ENCODE measurements around the gene TKFC.
"Not testable (repeated sequence)": the region's sequence is repeated elsewhere in the genome, so short reads cannot be mapped to it uniquely, and the experiment has no call there.

Gene TKFC

GRCh38 chr11:61368646-61369045 is 35.6 kb downstream of the TKFC start:
- DNase-seq (ENCODE audit: low read depth in 3 of 3), result no peak

- DNase-seq (ENCODE audit: low read depth in 3 of 3), result no peak
These were observed 36.6 kb downstream of the TKFC start for GRCh38 chr11:61369372-61370348.

DNA sequence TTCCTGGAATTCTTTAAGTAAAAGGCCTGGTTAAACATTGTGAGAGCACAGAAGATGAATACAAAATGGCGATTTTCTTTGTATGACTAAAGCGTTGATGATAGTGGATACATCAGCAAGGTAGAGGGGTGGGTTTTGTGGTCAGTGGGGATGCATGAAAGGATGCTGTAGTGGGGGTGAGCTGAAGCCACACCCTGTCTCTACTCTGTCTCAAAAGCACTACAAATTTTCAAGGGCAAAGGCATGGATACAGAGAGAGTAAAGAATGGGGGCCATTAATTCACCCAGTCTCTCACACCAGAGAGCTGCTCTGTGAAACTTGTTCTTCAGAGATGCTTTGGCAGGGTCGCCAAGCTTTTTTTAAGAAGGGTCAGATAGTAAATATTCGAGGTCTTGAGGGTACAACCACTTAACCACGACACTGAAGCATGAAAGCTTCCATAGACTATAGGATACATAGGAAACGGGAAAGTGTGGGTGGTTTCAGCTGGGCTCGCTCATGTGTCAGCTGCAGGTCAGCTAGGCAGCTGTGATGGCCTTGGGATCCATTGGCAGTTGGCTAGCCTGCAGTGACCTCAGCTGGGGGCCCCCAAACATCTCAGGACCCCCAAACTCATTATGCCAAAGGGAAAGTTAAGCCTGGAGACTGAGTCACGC is 37.4 kb downstream of the TKFC start:
- DNase-seq (ENCODE audit: low read depth in 3 of 3), result no peak

GRCh38 chr11:61372659-61373420 is 39.8 kb downstream of the TKFC start:
- DNase-seq (ENCODE audit: low read depth in 3 of 3), result no peak

DNA sequence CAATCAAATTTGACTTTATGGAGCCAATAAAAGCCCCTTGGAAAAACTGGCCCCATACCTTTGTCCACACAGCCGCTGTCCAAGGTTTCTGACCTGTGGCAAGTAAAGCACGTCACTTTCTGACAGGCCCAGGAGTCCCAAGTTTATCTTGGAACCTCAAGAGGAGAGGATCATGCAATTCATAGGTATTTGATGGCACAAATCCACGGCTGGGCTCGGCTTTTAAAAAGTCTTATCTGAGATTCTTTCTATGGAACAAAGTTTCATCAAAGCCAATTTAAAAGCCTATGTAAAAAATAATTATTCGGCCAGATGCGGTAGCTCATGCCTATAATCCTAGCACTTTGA is 42.7 kb downstream of the TKFC start:
- DNase-seq (ENCODE audit: low read depth in 3 of 3), result no peak

DNA sequence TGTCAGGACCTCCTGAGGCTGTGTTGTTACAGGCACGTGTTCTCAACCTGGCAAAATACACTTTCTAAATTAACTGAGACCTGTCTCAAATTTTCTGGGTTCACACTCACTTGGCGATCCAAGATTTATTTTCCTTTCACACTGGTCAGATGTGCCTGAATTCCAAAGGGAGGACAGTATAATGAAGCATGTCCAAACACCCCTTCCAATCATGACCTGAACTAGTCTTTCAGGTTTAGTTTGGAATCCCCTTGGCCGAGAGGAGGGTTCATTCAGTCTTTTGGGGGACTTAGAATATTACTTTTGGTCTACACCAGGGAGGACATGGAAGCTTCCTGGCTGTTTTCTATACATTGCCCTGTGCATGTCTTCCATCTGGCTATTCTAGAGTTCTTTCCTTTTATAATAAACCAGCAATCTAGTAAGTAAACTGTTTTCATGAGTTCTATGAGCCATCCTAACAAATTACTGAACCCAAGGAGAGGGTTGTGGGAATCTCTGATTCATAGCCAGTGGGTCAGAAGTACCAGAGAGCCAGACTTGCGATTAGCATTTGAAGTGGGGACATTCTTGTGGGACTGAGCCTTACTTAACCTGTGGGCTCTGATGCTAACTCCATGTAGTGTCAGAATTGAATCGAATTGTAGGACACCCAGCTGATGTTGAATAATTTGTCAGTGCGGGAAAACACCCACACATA is 44.6 kb downstream of the TKFC start:
- no peak for DNase-seq (ENCODE audit: low read depth in 3 of 3)

DNA sequence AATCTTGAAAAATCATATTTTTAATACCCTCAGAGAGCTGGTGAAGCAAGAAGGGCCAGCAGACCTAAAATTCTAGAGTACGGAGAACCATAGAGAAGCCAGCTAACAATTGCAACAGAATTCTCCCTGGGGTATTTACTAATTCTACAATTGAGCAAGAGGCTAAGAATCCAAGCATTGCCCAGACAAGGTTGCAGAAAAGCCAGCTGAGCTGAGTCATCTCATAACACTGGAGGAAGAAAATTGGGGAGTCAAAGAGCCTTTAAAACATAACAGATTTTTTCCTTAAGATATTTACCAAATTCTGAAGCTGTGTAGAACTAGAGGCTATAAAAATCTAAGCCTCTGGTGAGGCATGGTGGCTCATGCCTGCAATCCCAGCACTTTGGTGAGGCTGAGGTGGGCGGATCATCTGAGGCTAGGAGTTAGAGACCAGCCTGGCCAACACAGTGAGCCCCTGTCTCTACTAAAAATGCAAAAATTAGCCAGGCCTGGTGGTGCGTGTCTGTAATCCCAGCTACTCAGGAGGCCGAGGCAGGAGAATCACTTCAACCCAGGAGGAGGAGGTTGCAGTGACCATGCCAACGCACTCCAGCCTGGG is 45.8 kb downstream of the TKFC start:
- no peak for DNase-seq (ENCODE audit: low read depth in 3 of 3)

DNA sequence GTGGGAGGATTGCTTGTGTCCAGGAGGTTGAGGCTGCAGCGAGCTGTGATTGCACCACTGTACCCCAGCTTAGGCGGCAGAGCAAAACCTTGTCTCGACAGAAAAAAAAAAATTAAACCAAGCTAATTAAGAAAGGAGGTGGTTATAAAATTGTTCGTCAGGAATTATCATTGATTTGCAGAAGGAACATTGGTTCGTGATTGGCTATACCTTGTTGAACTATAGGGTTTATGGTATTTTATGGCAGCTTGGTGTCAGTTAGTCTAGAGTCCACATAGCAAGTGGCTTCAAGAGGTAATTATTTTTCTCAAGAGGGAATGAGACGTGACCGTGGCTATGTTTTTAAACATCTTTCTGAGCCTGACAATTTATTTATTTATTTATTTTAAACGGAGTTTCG is 47.9 kb downstream of the TKFC start:
- no peak for DNase-seq (ENCODE audit: low read depth in 3 of 3)

GRCh38 chr11:61383859-61384258 is 50.8 kb downstream of the TKFC start:
- DNase-seq (ENCODE audit: low read depth in 3 of 3), result not testable (repeated sequence)

GRCh38 chr11:61384271-61385242 is 51.5 kb downstream of the TKFC start:
- no peak for DNase-seq (ENCODE audit: low read depth in 3 of 3)

GRCh38 chr11:61390161-61390560 is 57.1 kb downstream of the TKFC start:
- DNase-seq (ENCODE audit: low read depth in 3 of 3), result no peak

GRCh38 chr11:61392981-61393595 is 60.1 kb downstream of the TKFC start:
- no peak for DNase-seq (ENCODE audit: low read depth in 3 of 3)

All from stimulated activated CD4-positive, alpha-beta T cell treated with anti-CD3 and anti-CD28 coated beads, TNF-alpha, amount 100 ng/mL, for 24 hours (primary cell).